KG1 (cell line): Measurements from ENCODE around the gene ISY1.
"Not testable (repeated sequence)": the region's sequence is repeated elsewhere in the genome, so short reads cannot be mapped to it uniquely, and the experiment has no call there.

Experiments used
- DNase-seq: peaks from one replicate; lab custom pipeline; 2025; lab: John Stamatoyannopoulos, UW

ISY1 gene

GRCh38 chr3:129160891-129161859, at the start of gene ISY1:
Gene ISY1, minus strand, starts transcription at chr3:129161063. Its CDS starts 88 bp downstream, at chr3:129160975.
- peak; percentile 97 for DNase-seq

GRCh38 chr3:129207479-129207878, 46.6 kb upstream of the ISY1 start:
- no peak for DNase-seq

GRCh38 chr3:129205109-129205832, 44.4 kb upstream of the ISY1 start:
- DNase-seq: no peak

GRCh38 chr3:129204473-129204872, 43.6 kb upstream of the ISY1 start:
- no peak for DNase-seq

GRCh38 chr3:129199366-129199765, 38.5 kb upstream of the ISY1 start:
- no peak for DNase-seq

- DNase-seq: no peak
Measured at GRCh38 chr3:129197321-129197720, 36.5 kb upstream of the ISY1 start.

- DNase-seq: no peak
Measured at GRCh38 chr3:129196601-129197000, 35.7 kb upstream of the ISY1 start.

GRCh38 chr3:129195731-129196256, 34.9 kb upstream of the ISY1 start:
- DNase-seq: no peak

GRCh38 chr3:129189793-129190192, 28.9 kb upstream of the ISY1 start:
- not testable (repeated sequence) for DNase-seq

- no peak for DNase-seq
Measured at GRCh38 chr3:129187857-129188256, 27.0 kb upstream of the ISY1 start.

GRCh38 chr3:129185783-129186182, 24.9 kb upstream of the ISY1 start:
- DNase-seq: no peak

GRCh38 chr3:129184784-129185542, 24.1 kb upstream of the ISY1 start:
- DNase-seq: not testable (repeated sequence)

GRCh38 chr3:129184396-129184657, 23.5 kb upstream of the ISY1 start:
- no peak for DNase-seq

GRCh38 chr3:129183569-129184395, 22.9 kb upstream of the ISY1 start, which contains the start of gene CNBP:
Gene CNBP, minus strand, starts transcription at chr3:129183896. Its CDS starts 12,139 bp downstream, at chr3:129171757.
- peak; percentile 84 for DNase-seq

GRCh38 chr3:129182390-129183185, 21.7 kb upstream of the ISY1 start:
- DNase-seq: no peak

GRCh38 chr3:129181819-129182218, 21.0 kb upstream of the ISY1 start:
- DNase-seq: no peak

GRCh38 chr3:129180461-129180860, 19.6 kb upstream of the ISY1 start:
- no peak for DNase-seq

- no peak for DNase-seq
Measured at GRCh38 chr3:129176051-129176450, 15.2 kb upstream of the ISY1 start.

- no peak for DNase-seq
Measured at GRCh38 chr3:129173725-129174124, 12.9 kb upstream of the ISY1 start.

- DNase-seq: no peak
Measured at GRCh38 chr3:129173206-129173605, 12.3 kb upstream of the ISY1 start.
